ENCODE results near the gene APOC4.

DNA sequence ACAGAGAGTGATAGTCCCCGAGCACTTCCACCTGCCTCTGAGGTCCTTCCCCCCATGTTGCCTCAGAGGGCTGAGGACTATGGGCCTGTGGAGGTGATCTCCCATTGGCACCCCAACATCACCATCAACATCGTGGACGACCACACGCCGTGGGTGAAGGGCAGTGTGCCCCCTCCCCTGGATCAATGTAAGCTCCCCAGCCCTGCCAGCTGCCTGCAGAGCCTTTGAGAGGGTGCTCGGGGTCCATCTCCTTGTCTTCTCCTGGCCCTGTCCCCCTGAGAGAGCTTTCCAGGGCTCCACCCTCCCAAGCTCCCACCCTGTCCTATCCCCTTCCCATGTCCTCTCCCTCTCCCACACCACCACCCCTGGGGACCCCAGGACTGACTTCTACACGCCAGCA lies 44.4 kb downstream of the APOC4 start:
- TF ChIP-seq EZH2 (IDR thresholded peaks at IDR 0.05; ENCODE audit: low read depth, unreplicated experiment) (no peak), CREB1 (CRISPR knock-in tag; IDR thresholded peaks at IDR 0.05; ENCODE audit: low read depth) (no peak)
- TF ChIP-seq, protein P1, sequence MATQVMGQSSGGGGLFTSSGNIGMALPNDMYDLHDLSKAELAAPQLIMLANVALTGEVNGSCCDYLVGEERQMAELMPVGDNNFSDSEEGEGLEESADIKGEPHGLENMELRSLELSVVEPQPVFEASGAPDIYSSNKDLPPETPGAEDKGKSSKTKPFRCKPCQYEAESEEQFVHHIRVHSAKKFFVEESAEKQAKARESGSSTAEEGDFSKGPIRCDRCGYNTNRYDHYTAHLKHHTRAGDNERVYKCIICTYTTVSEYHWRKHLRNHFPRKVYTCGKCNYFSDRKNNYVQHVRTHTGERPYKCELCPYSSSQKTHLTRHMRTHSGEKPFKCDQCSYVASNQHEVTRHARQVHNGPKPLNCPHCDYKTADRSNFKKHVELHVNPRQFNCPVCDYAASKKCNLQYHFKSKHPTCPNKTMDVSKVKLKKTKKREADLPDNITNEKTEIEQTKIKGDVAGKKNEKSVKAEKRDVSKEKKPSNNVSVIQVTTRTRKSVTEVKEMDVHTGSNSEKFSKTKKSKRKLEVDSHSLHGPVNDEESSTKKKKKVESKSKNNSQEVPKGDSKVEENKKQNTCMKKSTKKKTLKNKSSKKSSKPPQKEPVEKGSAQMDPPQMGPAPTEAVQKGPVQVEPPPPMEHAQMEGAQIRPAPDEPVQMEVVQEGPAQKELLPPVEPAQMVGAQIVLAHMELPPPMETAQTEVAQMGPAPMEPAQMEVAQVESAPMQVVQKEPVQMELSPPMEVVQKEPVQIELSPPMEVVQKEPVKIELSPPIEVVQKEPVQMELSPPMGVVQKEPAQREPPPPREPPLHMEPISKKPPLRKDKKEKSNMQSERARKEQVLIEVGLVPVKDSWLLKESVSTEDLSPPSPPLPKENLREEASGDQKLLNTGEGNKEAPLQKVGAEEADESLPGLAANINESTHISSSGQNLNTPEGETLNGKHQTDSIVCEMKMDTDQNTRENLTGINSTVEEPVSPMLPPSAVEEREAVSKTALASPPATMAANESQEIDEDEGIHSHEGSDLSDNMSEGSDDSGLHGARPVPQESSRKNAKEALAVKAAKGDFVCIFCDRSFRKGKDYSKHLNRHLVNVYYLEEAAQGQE (IDR thresholded peaks at IDR 0.05; ENCODE audit: unreplicated experiment) = no peak
- TF ChIP-seq, protein P2, sequence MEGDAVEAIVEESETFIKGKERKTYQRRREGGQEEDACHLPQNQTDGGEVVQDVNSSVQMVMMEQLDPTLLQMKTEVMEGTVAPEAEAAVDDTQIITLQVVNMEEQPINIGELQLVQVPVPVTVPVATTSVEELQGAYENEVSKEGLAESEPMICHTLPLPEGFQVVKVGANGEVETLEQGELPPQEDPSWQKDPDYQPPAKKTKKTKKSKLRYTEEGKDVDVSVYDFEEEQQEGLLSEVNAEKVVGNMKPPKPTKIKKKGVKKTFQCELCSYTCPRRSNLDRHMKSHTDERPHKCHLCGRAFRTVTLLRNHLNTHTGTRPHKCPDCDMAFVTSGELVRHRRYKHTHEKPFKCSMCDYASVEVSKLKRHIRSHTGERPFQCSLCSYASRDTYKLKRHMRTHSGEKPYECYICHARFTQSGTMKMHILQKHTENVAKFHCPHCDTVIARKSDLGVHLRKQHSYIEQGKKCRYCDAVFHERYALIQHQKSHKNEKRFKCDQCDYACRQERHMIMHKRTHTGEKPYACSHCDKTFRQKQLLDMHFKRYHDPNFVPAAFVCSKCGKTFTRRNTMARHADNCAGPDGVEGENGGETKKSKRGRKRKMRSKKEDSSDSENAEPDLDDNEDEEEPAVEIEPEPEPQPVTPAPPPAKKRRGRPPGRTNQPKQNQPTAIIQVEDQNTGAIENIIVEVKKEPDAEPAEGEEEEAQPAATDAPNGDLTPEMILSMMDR (conservative IDR thresholded peaks at IDR 0.05; ENCODE audit: low read depth in 2 of 2) = no peak

Measured in GM23338 (cell line).